ENCODE results near the gene ALPL.

ALPL gene

GRCh38 chr1:21537932-21538630, 28.9 kb downstream of the ALPL start:
- Histone ChIP-seq H3K27me3 (ENCODE audit: control insufficient read depth, insufficient read depth, low read length) (no peaks in the 10 kb centered on the region), H3K36me3 (ENCODE audit: control insufficient read depth, insufficient read depth, low read length) (no peaks in the 10 kb centered on the region), H3K27ac (ENCODE audit: low read depth, low read length) (no peak overlapping the region), H3K4me1 (ENCODE audit: control insufficient read depth, insufficient read depth, low read length) (no peaks in the 10 kb centered on the region), H3K4me3 (ENCODE audit: low read length) (no peak overlapping the region), H3K9ac (ENCODE audit: low read length) (no peak overlapping the region)

- H3K36me3 ChIP-seq (ENCODE audit: control insufficient read depth, insufficient read depth, low read length): no peaks in the 10 kb centered on the region
- H3K27me3 ChIP-seq (ENCODE audit: control insufficient read depth, insufficient read depth, low read length): no peaks in the 10 kb centered on the region
- no peak overlapping the region for H3K4me3 ChIP-seq (ENCODE audit: low read length)
- no peaks in the 10 kb centered on the region for H3K4me1 ChIP-seq (ENCODE audit: control insufficient read depth, insufficient read depth, low read length)
- no peak overlapping the region for H3K9ac ChIP-seq (ENCODE audit: low read length)
- no peak overlapping the region for H3K27ac ChIP-seq (ENCODE audit: low read depth, low read length)
These were observed 30.7 kb downstream of the ALPL start for GRCh38 chr1:21539933-21540332.

- Histone ChIP-seq H3K4me1 (ENCODE audit: control insufficient read depth, insufficient read depth, low read length) (no peaks in the 10 kb centered on the region), H3K27ac (ENCODE audit: low read depth, low read length) (no peak overlapping the region), H3K4me3 (ENCODE audit: low read length) (no peak overlapping the region), H3K27me3 (ENCODE audit: control insufficient read depth, insufficient read depth, low read length) (no peaks in the 10 kb centered on the region), H3K9ac (ENCODE audit: low read length) (no peak overlapping the region), H3K36me3 (ENCODE audit: control insufficient read depth, insufficient read depth, low read length) (no peaks in the 10 kb centered on the region)
These were observed 32.1 kb downstream of the ALPL start for GRCh38 chr1:21541329-21541728.

GRCh38 chr1:21541835-21542234, 32.6 kb downstream of the ALPL start:
- H3K4me1 ChIP-seq (ENCODE audit: control insufficient read depth, insufficient read depth, low read length): no peaks in the 10 kb centered on the region
- no peak overlapping the region for H3K27ac ChIP-seq (ENCODE audit: low read depth, low read length)
- no peak overlapping the region for H3K9ac ChIP-seq (ENCODE audit: low read length)

GRCh38 chr1:21543598-21543997, 34.4 kb downstream of the ALPL start:
- Histone ChIP-seq H3K27me3 (ENCODE audit: control insufficient read depth, insufficient read depth, low read length) (no peaks in the 10 kb centered on the region), H3K27ac (ENCODE audit: low read depth, low read length) (no peak overlapping the region), H3K9ac (ENCODE audit: low read length) (no peak overlapping the region), H3K4me3 (ENCODE audit: low read length) (no peak overlapping the region), H3K4me1 (ENCODE audit: control insufficient read depth, insufficient read depth, low read length) (no peaks in the 10 kb centered on the region), H3K36me3 (ENCODE audit: control insufficient read depth, insufficient read depth, low read length) (no peaks in the 10 kb centered on the region)

More at GRCh38 chr1:21541835-21542234, 32.6 kb downstream of the ALPL start:
- no peak overlapping the region for H3K4me3 ChIP-seq (ENCODE audit: low read length)
- H3K27me3 ChIP-seq (ENCODE audit: control insufficient read depth, insufficient read depth, low read length): no peaks in the 10 kb centered on the region
- H3K36me3 ChIP-seq (ENCODE audit: control insufficient read depth, insufficient read depth, low read length): no peaks in the 10 kb centered on the region

- Histone ChIP-seq H3K9ac (ENCODE audit: low read length) (no peak overlapping the region), H3K27ac (ENCODE audit: low read depth, low read length) (no peak overlapping the region), H3K4me3 (ENCODE audit: low read length) (no peak overlapping the region), H3K27me3 (ENCODE audit: control insufficient read depth, insufficient read depth, low read length) (no peaks in the 10 kb centered on the region), H3K36me3 (ENCODE audit: control insufficient read depth, insufficient read depth, low read length) (no peaks in the 10 kb centered on the region), H3K4me1 (ENCODE audit: control insufficient read depth, insufficient read depth, low read length) (no peaks in the 10 kb centered on the region)
These were observed 34.9 kb downstream of the ALPL start for GRCh38 chr1:21544095-21544494.

- Histone ChIP-seq H3K36me3 (ENCODE audit: control insufficient read depth, insufficient read depth, low read length) (no peaks in the 10 kb centered on the region), H3K9ac (ENCODE audit: low read length) (no peak overlapping the region), H3K27ac (ENCODE audit: low read depth, low read length) (no peak overlapping the region), H3K4me1 (ENCODE audit: control insufficient read depth, insufficient read depth, low read length) (no peaks in the 10 kb centered on the region), H3K27me3 (ENCODE audit: control insufficient read depth, insufficient read depth, low read length) (no peaks in the 10 kb centered on the region), H3K4me3 (ENCODE audit: low read length) (no peak overlapping the region)
These were observed 37.1 kb downstream of the ALPL start for GRCh38 chr1:21546122-21546825.

GRCh38 chr1:21547876-21548275, 38.7 kb downstream of the ALPL start:
- Histone ChIP-seq H3K27ac (ENCODE audit: low read depth, low read length) (no peak overlapping the region), H3K4me1 (ENCODE audit: control insufficient read depth, insufficient read depth, low read length) (no peaks in the 10 kb centered on the region), H3K4me3 (ENCODE audit: low read length) (no peak overlapping the region), H3K27me3 (ENCODE audit: control insufficient read depth, insufficient read depth, low read length) (no peaks in the 10 kb centered on the region), H3K36me3 (ENCODE audit: control insufficient read depth, insufficient read depth, low read length) (no peaks in the 10 kb centered on the region), H3K9ac (ENCODE audit: low read length) (no peak overlapping the region)

- Histone ChIP-seq H3K9ac (ENCODE audit: low read length) (no peak overlapping the region), H3K36me3 (ENCODE audit: control insufficient read depth, insufficient read depth, low read length) (no peaks in the 10 kb centered on the region), H3K4me1 (ENCODE audit: control insufficient read depth, insufficient read depth, low read length) (no peaks in the 10 kb centered on the region), H3K4me3 (ENCODE audit: low read length) (no peak overlapping the region), H3K27me3 (ENCODE audit: control insufficient read depth, insufficient read depth, low read length) (no peaks in the 10 kb centered on the region), H3K27ac (ENCODE audit: low read depth, low read length) (no peak overlapping the region)
These were observed 40.9 kb downstream of the ALPL start for GRCh38 chr1:21550097-21550496.

GRCh38 chr1:21550866-21551475, 41.7 kb downstream of the ALPL start:
- Histone ChIP-seq H3K4me1 (ENCODE audit: control insufficient read depth, insufficient read depth, low read length) (no peaks in the 10 kb centered on the region), H3K9ac (ENCODE audit: low read length) (no peak overlapping the region), H3K27ac (ENCODE audit: low read depth, low read length) (no peak overlapping the region), H3K36me3 (ENCODE audit: control insufficient read depth, insufficient read depth, low read length) (no peaks in the 10 kb centered on the region), H3K27me3 (ENCODE audit: control insufficient read depth, insufficient read depth, low read length) (no peaks in the 10 kb centered on the region), H3K4me3 (ENCODE audit: low read length) (no peak overlapping the region)

GRCh38 chr1:21552715-21553114, 43.5 kb downstream of the ALPL start:
- no peak overlapping the region for H3K9ac ChIP-seq (ENCODE audit: low read length)

GRCh38 chr1:21553116-21553926, 44.1 kb downstream of the ALPL start:
- H3K4me3 ChIP-seq (ENCODE audit: low read length): no peak overlapping the region
- H3K36me3 ChIP-seq (ENCODE audit: control insufficient read depth, insufficient read depth, low read length): no peaks in the 10 kb centered on the region
- H3K27me3 ChIP-seq (ENCODE audit: control insufficient read depth, insufficient read depth, low read length): no peaks in the 10 kb centered on the region
- no peak overlapping the region for H3K9ac ChIP-seq (ENCODE audit: low read length)
- no peaks in the 10 kb centered on the region for H3K4me1 ChIP-seq (ENCODE audit: control insufficient read depth, insufficient read depth, low read length)
- no peak overlapping the region for H3K27ac ChIP-seq (ENCODE audit: low read depth, low read length)

More at GRCh38 chr1:21552715-21553114, 43.5 kb downstream of the ALPL start:
- no peak overlapping the region for H3K4me3 ChIP-seq (ENCODE audit: low read length)
- H3K4me1 ChIP-seq (ENCODE audit: control insufficient read depth, insufficient read depth, low read length): no peaks in the 10 kb centered on the region
- H3K36me3 ChIP-seq (ENCODE audit: control insufficient read depth, insufficient read depth, low read length): no peaks in the 10 kb centered on the region
- H3K27me3 ChIP-seq (ENCODE audit: control insufficient read depth, insufficient read depth, low read length): no peaks in the 10 kb centered on the region
- H3K27ac ChIP-seq (ENCODE audit: low read depth, low read length): no peak overlapping the region
